ENCODE results near the gene PDIA6. TPM values are rescaled to one million over a fixed set of nuclear protein-coding genes. Genes with fewer than 3 reads are reported as not detected.

PDIA6 gene
- total RNA-seq, 4 donors from 2014 or later: 81.6 to 131 (median 107) TPM

DNA sequence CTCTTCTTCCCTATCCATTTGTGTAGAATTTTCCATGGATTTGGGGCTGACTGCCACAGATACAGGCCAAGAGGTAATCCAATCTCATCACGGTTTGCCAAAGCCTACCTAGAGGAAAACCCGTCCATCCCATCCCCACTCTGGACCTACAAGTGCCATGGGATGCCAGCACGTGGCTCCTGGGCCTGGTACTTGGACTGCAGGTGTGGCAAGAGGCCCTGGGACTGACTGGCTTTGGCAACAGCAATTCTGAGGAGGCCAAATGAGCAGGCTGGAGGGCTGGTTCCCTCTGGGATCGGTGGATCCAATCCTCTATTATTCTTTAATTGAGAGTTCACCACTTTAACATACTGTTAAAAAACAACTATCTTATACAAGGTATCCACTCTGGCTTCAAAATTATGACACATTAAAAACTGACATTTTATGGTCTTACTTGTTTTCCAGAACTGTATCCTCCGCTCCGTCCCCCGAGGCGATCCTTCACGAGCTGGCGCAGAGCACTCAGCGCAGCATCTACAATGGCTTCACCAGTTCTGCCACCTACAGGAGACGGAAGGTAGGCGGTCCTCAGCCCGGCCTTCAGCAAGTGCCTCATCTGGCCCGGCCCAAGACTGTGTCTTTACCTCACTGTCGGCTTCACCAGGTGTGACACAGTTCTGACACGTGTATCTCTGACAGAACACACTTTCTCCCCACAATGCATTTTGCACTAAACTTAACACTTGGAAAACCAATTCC is 19.8 kb downstream of the PDIA6 start:
- peaks cover 0 to 6% (median 0%) of the 10 kb centered on the region in 3 donors for H3K4me1 ChIP-seq
- H3K27me3 ChIP-seq: no peaks in the 10 kb centered on the region
- intact Hi-C loops (cut with DNase I): no loop called here
- H3K36me3 ChIP-seq: peaks cover 15 to 100% (median 15%) of the 10 kb centered on the region in 3 donors
- 90 to 91% methylated on average over 16 to 17 of the region's 17 CpGs for WGBS, 2 donors
- no peaks in the 10 kb centered on the region for H3K9me3 ChIP-seq
- peak overlapping the region in 1 of 4 donors; percentile 2 for H3K27ac ChIP-seq
- no peak for DNase-seq
- H3K4me3 ChIP-seq: no peak overlapping the region
- TF ChIP-seq, protein P1, sequence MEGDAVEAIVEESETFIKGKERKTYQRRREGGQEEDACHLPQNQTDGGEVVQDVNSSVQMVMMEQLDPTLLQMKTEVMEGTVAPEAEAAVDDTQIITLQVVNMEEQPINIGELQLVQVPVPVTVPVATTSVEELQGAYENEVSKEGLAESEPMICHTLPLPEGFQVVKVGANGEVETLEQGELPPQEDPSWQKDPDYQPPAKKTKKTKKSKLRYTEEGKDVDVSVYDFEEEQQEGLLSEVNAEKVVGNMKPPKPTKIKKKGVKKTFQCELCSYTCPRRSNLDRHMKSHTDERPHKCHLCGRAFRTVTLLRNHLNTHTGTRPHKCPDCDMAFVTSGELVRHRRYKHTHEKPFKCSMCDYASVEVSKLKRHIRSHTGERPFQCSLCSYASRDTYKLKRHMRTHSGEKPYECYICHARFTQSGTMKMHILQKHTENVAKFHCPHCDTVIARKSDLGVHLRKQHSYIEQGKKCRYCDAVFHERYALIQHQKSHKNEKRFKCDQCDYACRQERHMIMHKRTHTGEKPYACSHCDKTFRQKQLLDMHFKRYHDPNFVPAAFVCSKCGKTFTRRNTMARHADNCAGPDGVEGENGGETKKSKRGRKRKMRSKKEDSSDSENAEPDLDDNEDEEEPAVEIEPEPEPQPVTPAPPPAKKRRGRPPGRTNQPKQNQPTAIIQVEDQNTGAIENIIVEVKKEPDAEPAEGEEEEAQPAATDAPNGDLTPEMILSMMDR (IDR thresholded peaks at IDR 0.05): no peak
- no peak for TF ChIP-seq POLR2A (IDR thresholded peaks at IDR 0.05)

DNA sequence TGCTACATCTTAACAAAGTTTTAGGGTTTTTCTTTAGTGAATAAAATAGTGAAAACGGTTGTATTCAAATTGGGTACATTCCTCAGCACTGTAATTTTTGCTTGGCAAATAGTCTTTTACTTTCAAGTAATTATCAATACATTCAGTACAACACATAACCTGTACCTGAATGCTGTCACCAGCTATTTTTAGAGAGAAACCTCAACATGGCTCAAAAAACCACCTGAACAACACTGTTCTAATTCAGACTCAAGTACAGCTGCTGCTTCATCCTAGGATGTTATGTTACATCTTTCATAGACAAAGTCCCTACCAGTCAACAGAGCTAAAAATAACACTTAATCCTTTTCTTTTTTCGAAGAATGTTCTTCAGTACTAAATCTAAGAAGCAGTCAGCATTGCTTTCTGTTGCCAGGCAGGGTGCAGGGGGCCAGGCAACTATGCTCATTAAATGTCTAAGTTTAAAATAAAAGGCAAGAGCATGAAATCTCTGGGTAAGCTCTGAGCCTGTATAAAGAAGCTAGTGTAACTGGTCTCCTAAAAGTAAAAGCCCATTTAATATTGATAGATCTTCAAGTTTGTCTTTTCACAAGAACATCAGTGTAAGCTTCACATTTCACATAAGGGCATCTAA is 20.5 kb downstream of the PDIA6 start:
- H3K27me3 ChIP-seq: no peaks in the 10 kb centered on the region
- H3K4me3 ChIP-seq: no peak overlapping the region
- no peaks in the 10 kb centered on the region for H3K9me3 ChIP-seq
- WGBS, 2 donors: 40 to 48% methylated on average over 2 of the region's 2 CpGs
- peak overlapping the region in 1 of 4 donors; percentile 2 for H3K27ac ChIP-seq
- TF ChIP-seq POLR2A (IDR thresholded peaks at IDR 0.05): no peak
- TF ChIP-seq, protein P1 (IDR thresholded peaks at IDR 0.05): no peak
- H3K36me3 ChIP-seq: peaks cover 15 to 100% (median 22%) of the 10 kb centered on the region in 3 donors
- intact Hi-C loops (cut with DNase I): no loop called here
- H3K4me1 ChIP-seq: peaks cover 0 to 6% (median 0%) of the 10 kb centered on the region in 3 donors
- no peak for DNase-seq

DNA sequence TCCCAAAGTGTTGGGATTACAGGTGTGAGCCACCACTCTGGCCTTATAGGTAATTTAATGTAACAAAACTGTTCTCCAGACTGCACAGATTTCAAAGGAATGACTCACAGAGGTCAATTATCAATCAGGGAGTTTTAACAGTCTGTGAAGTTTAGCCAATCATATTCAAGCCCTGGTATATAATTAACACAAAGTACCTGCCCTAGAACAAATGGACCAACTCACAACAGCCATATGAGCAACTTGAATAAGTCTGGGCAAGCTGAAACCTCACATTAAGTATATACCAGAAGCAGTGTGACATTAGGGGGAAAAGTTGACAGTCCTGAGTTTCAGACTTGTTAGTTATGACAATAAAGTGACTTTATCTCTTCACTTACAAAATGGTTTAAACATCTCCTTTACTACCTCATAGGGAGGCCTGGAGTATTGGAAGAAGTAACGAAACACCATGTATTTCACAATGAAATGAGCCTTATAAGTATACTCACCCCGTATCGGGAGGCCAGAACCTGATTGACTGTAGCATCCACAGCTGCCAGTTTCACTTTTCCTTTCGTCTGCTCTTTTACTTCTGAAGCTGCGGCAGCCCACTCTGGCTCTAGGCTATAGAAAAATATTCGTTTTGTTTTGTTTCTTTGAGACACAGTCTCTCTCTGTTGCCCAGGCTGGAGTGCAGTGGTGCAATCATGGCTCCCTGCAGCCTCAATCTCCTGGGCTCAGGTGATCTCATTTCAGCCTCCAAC is 22.2 kb downstream of the PDIA6 start:
- TF ChIP-seq POLR2A (IDR thresholded peaks at IDR 0.05): no peak
- TF ChIP-seq, protein P1 (IDR thresholded peaks at IDR 0.05): no peak

DNA sequence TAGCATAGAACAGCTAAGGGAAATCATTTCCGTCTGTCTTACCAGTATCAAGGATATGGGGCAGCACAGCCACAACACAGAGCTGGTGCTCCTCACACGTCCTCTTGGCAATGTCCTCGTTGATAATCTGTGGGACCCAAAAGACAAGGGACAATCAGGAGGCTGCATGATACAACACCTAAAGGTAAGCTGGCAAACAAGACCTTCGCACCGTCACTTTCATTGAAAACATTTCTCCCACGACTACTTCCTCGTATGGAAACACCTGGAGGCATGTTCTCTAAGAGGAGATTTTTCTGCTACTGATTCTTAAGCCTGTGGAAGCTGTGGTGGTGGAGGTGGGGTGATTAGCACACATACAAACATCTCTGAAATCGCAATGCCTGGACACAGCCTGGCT is 23.7 kb downstream of the PDIA6 start:
- peaks cover 34 to 100% (median 34%) of the 10 kb centered on the region in 3 donors for H3K36me3 ChIP-seq
- WGBS, 2 donors: 61 to 68% methylated on average over 8 of the region's 8 CpGs
- TF ChIP-seq, protein P1 (IDR thresholded peaks at IDR 0.05): no peak
- no peak for TF ChIP-seq POLR2A (IDR thresholded peaks at IDR 0.05)
- intact Hi-C loops (cut with DNase I): no loop called here
- H3K27ac ChIP-seq: no peak overlapping the region
- H3K4me3 ChIP-seq: no peak overlapping the region
- DNase-seq: no peak
- H3K4me1 ChIP-seq: peaks cover 0 to 6% (median 0%) of the 10 kb centered on the region in 3 donors
- H3K9me3 ChIP-seq: no peaks in the 10 kb centered on the region
- no peaks in the 10 kb centered on the region for H3K27me3 ChIP-seq

More for the DNA sequence above, 22.2 kb downstream of the PDIA6 start:
- Histone ChIP-seq H3K4me1 (peaks cover 0 to 6% (median 0%) of the 10 kb centered on the region in 3 donors), H3K27ac (peak overlapping the region in 1 of 4 donors; percentile 35), H3K9me3 (no peaks in the 10 kb centered on the region), H3K27me3 (no peaks in the 10 kb centered on the region), H3K4me3 (no peak overlapping the region), H3K36me3 (peaks cover 26 to 100% (median 28%) of the 10 kb centered on the region in 3 donors)
- DNase-seq: no peak
- intact Hi-C loops (cut with DNase I): no loop called here
- WGBS, 2 donors: 48% methylated on average over 6 of the region's 6 CpGs
